Measurements from ENCODE around the gene SYT17. TPM values are rescaled to one million over a fixed set of nuclear protein-coding genes. Genes with fewer than 3 reads are reported as not detected.
A peak's percentile ranks its signal among the peaks of the same experiment; 100 is the strongest.

Gene SYT17
- total RNA-seq, 1 experiment from 2014 or later = not detected

DNA sequence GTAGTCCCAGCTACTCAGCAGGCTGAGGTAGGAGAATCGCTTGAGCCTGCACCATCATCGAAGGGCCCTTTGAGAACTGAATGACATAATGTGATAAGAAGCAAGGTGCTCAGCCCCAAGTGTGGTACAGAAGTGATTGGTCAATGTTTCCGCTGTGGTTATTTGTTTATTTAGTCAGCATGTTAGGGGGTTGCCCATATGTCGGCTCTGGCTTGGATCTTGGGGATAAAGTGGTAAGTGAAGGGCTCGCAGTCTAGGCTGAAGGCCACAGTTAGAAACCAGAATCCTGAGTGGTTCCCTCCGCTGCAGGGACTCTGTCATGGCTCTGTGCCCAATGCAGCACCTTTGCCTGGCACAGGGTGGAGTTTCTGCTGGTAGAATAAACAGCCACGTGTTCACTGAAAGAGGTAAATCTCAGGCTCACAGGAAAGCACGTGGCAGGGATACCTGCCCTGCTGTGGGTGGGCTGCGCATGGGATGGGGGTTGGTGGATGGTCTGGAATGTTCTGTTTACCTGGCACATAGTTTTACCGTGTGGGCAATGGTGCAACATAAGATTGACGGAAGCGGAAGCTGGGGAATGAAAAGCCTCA, 35.4 kb downstream of the SYT17 start:
- Histone ChIP-seq H4K20me1 (ENCODE audit: insufficient read depth, low read depth, low read length) (no peaks in the 10 kb centered on the region), H2AFZ (ENCODE audit: low read length) (no peak overlapping the region), H3K4me1 (ENCODE audit: low read length) (no peaks in the 10 kb centered on the region), H3K27me3 (ENCODE audit: low read length) (no peaks in the 10 kb centered on the region), H3K9me3 (ENCODE audit: low read length) (no peaks in the 10 kb centered on the region), H3K4me2 (ENCODE audit: low read depth, low read length, poor library complexity, severe bottlenecking) (no peak overlapping the region), H3K79me2 (ENCODE audit: low read length) (no peaks in the 10 kb centered on the region), H3K27ac (ENCODE audit: low read length) (no peak overlapping the region), H3K9me2 (replicated peaks; ENCODE audit: insufficient read depth, low read length) (no peaks in the 10 kb centered on the region), H3K9ac (ENCODE audit: low read length) (no peak overlapping the region), H3K4me3 (ENCODE audit: low read length) (no peak overlapping the region), H3K36me3 (ENCODE audit: insufficient read depth, low read length) (no peaks in the 10 kb centered on the region)
- no peak for DNase-seq

DNA sequence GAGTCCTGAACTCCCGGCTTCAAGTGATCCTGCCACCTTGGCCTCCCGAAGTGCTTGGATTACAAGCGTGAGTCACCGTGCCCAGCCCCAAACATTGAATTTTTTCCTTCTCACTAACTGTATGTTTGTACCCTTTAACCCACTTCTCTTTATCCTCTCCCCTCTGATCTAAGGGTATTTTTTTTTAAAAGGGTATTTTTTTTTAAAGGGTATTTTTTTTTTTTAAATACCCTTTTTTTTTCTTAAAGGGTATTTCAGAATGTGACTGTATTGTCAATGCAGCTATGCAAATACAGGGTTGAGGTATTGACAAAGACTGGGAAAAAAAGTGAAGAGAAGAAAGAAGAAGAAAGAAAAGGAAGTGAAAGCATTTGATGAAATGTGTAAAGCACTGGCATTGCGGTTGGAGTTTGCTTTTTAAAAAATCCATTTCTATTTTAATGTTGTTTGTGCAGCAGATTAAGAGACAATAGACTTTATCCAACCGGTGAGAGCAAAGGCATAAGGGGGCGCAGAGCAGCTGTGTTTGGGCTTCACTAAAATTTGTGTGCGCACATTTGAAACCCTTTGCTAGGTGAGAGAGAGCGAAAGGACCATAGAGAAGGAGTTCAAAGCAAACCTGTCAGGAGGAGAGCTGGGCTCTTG, 42.4 kb downstream of the SYT17 start:
- peak; percentile 44 for DNase-seq
- H3K36me3 ChIP-seq (ENCODE audit: insufficient read depth, low read length) = no peaks in the 10 kb centered on the region
- H3K4me1 ChIP-seq (ENCODE audit: low read length) = peaks cover 10% of the 10 kb centered on the region
- no peak overlapping the region for H3K27ac ChIP-seq (ENCODE audit: low read length)
- no peak overlapping the region for H3K4me2 ChIP-seq (ENCODE audit: low read depth, low read length, poor library complexity, severe bottlenecking)
- H2AFZ ChIP-seq (ENCODE audit: low read length) = no peak overlapping the region
- H4K20me1 ChIP-seq (ENCODE audit: insufficient read depth, low read depth, low read length) = no peaks in the 10 kb centered on the region
- H3K9me3 ChIP-seq (ENCODE audit: low read length) = no peaks in the 10 kb centered on the region
- H3K9ac ChIP-seq (ENCODE audit: low read length) = no peak overlapping the region
- H3K9me2 ChIP-seq (replicated peaks; ENCODE audit: insufficient read depth, low read length) = no peaks in the 10 kb centered on the region
- H3K4me3 ChIP-seq (ENCODE audit: low read length) = no peak overlapping the region
- H3K79me2 ChIP-seq (ENCODE audit: low read length) = no peaks in the 10 kb centered on the region
- no peaks in the 10 kb centered on the region for H3K27me3 ChIP-seq (ENCODE audit: low read length)

DNA sequence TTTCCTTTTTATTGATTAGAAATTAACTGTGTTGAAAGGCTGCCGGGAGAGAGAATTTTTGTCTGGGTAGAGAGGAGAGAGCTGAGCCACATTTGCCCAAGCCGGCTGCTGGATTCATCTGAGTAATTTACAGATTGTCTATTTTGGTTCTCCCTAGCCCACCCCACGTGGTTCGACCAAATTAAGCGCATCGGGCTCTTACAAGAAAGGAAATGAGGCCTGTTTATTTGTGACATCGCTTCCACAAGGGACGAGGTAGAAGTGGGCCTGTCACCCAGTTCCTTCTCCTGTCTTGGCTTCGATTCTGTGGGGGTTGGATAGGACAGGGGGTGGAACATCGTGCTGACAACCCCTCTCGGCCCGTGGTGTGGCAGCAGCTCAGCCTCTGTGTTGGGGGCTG, 42.9 kb downstream of the SYT17 start:
- H3K79me2 ChIP-seq (ENCODE audit: low read length) = no peaks in the 10 kb centered on the region
- no peak overlapping the region for H3K27ac ChIP-seq (ENCODE audit: low read length)
- no peak overlapping the region for H2AFZ ChIP-seq (ENCODE audit: low read length)
- H4K20me1 ChIP-seq (ENCODE audit: insufficient read depth, low read depth, low read length) = no peaks in the 10 kb centered on the region
- no peak overlapping the region for H3K4me2 ChIP-seq (ENCODE audit: low read depth, low read length, poor library complexity, severe bottlenecking)
- H3K27me3 ChIP-seq (ENCODE audit: low read length) = no peaks in the 10 kb centered on the region
- H3K9me3 ChIP-seq (ENCODE audit: low read length) = no peaks in the 10 kb centered on the region
- H3K4me3 ChIP-seq (ENCODE audit: low read length) = no peak overlapping the region
- peaks cover 10% of the 10 kb centered on the region for H3K4me1 ChIP-seq (ENCODE audit: low read length)
- H3K36me3 ChIP-seq (ENCODE audit: insufficient read depth, low read length) = no peaks in the 10 kb centered on the region
- H3K9me2 ChIP-seq (replicated peaks; ENCODE audit: insufficient read depth, low read length) = no peaks in the 10 kb centered on the region
- no peak overlapping the region for H3K9ac ChIP-seq (ENCODE audit: low read length)
- DNase-seq = no peak

DNA sequence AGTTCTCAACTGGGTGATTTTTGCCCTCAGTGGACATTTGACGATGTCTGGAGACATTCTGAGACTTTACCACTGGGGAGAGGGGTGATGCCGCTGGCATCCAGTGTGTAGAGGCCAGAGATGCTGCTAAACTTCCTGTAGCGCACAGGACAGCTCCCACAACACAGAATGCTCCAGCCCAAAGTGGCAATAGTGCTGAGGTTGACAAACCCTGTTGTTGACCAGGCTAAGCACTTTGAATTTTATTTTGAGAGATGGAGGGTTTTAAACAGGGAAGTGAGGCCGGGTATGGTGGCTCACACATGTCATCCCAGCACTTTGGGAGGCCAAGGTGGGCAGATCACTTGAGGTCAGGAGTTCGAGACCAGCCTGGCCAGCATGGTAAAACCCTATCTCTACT, 44.0 kb downstream of the SYT17 start:
- Histone ChIP-seq H3K27me3 (ENCODE audit: low read length) (no peaks in the 10 kb centered on the region), H4K20me1 (ENCODE audit: insufficient read depth, low read depth, low read length) (no peaks in the 10 kb centered on the region), H3K4me3 (ENCODE audit: low read length) (no peak overlapping the region), H3K27ac (ENCODE audit: low read length) (no peak overlapping the region), H3K36me3 (ENCODE audit: insufficient read depth, low read length) (no peaks in the 10 kb centered on the region), H3K9me3 (ENCODE audit: low read length) (no peaks in the 10 kb centered on the region), H3K79me2 (ENCODE audit: low read length) (no peaks in the 10 kb centered on the region), H3K4me2 (ENCODE audit: low read depth, low read length, poor library complexity, severe bottlenecking) (no peak overlapping the region), H3K9ac (ENCODE audit: low read length) (no peak overlapping the region), H2AFZ (ENCODE audit: low read length) (no peak overlapping the region), H3K4me1 (ENCODE audit: low read length) (peaks cover 10% of the 10 kb centered on the region), H3K9me2 (replicated peaks; ENCODE audit: insufficient read depth, low read length) (no peaks in the 10 kb centered on the region)
- no peak for DNase-seq

DNA sequence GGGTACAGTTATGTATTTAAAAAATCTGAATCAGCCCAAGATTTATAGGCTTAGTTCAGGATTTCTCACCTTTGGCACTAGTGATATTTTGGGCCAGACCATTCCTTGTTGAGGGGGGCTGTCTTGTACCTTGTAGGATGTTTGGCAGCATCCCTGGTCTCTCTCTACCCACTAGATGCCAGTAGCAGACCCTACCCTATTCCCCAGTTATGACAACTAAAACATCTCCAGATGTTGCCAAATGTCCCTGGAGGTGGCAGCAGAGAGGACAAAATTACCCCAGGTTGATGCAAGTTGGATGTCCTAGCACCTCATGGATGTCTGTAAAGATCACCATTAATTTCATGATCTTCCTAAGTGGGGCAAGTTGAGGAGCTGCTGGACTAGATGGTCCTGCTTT, 45.8 kb downstream of the SYT17 start:
- no peaks in the 10 kb centered on the region for H3K79me2 ChIP-seq (ENCODE audit: low read length)
- no peak overlapping the region for H3K4me2 ChIP-seq (ENCODE audit: low read depth, low read length, poor library complexity, severe bottlenecking)
- no peak overlapping the region for H3K4me3 ChIP-seq (ENCODE audit: low read length)
- H3K9me3 ChIP-seq (ENCODE audit: low read length) = no peaks in the 10 kb centered on the region
- peak; percentile 60 for DNase-seq
- peaks cover 10% of the 10 kb centered on the region for H3K4me1 ChIP-seq (ENCODE audit: low read length)
- no peak overlapping the region for H3K9ac ChIP-seq (ENCODE audit: low read length)
- H3K36me3 ChIP-seq (ENCODE audit: insufficient read depth, low read length) = no peaks in the 10 kb centered on the region
- H4K20me1 ChIP-seq (ENCODE audit: insufficient read depth, low read depth, low read length) = no peaks in the 10 kb centered on the region
- H2AFZ ChIP-seq (ENCODE audit: low read length) = no peak overlapping the region
- H3K27me3 ChIP-seq (ENCODE audit: low read length) = no peaks in the 10 kb centered on the region
- no peak overlapping the region for H3K27ac ChIP-seq (ENCODE audit: low read length)
- H3K9me2 ChIP-seq (replicated peaks; ENCODE audit: insufficient read depth, low read length) = no peaks in the 10 kb centered on the region

DNA sequence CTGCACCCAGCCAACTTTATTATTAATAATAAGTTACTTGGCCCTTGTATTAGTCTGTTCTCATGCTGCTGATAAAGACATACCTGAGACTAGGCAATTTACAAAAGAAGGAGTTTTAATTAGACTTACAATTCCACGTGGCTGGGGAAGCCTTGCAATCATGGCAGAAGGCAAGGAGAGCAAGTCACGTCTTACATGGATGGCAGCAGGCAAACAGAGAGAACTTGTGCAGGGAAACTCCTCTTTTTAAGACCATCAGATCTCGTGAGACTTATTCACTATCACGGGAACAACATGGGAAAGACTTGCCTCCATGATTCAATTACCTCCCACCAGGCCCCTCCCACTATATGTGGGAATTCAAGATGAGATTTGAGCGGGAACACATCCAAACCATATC, 47.7 kb downstream of the SYT17 start:
- no peaks in the 10 kb centered on the region for H3K36me3 ChIP-seq (ENCODE audit: insufficient read depth, low read length)
- H3K9me2 ChIP-seq (replicated peaks; ENCODE audit: insufficient read depth, low read length) = no peaks in the 10 kb centered on the region
- no peaks in the 10 kb centered on the region for H4K20me1 ChIP-seq (ENCODE audit: insufficient read depth, low read depth, low read length)
- no peak overlapping the region for H3K4me3 ChIP-seq (ENCODE audit: low read length)
- H3K9ac ChIP-seq (ENCODE audit: low read length) = no peak overlapping the region
- H3K27ac ChIP-seq (ENCODE audit: low read length) = no peak overlapping the region
- peaks cover 5% of the 10 kb centered on the region for H3K4me1 ChIP-seq (ENCODE audit: low read length)
- DNase-seq = no peak
- H3K9me3 ChIP-seq (ENCODE audit: low read length) = no peaks in the 10 kb centered on the region
- H3K4me2 ChIP-seq (ENCODE audit: low read depth, low read length, poor library complexity, severe bottlenecking) = no peak overlapping the region
- H3K27me3 ChIP-seq (ENCODE audit: low read length) = no peaks in the 10 kb centered on the region
- no peak overlapping the region for H2AFZ ChIP-seq (ENCODE audit: low read length)
- H3K79me2 ChIP-seq (ENCODE audit: low read length) = no peaks in the 10 kb centered on the region

DNA sequence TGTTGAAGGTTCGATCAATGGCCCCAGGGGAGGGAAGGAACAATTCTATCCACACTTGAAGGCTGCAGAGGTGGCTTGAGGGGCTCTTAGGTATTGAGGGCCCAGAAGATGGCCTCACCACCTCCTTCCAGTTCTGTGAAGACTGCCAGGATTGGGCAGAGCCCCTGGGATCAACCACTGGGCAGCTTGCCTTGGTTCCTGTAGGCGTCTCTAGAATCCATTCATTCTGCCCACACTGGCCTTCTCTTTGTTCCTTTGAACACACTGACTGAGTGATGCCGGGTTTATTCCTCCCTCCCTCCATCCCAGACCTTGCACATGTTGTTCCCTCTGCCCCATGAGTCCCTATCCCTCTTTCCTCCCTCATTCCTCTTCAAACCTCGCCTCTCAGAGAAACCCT, 50.5 kb downstream of the SYT17 start:
- no peaks in the 10 kb centered on the region for H3K36me3 ChIP-seq (ENCODE audit: insufficient read depth, low read length)
- H4K20me1 ChIP-seq (ENCODE audit: insufficient read depth, low read depth, low read length) = no peaks in the 10 kb centered on the region
- no peak overlapping the region for H3K27ac ChIP-seq (ENCODE audit: low read length)
- no peak overlapping the region for H2AFZ ChIP-seq (ENCODE audit: low read length)
- H3K9me2 ChIP-seq (replicated peaks; ENCODE audit: insufficient read depth, low read length) = no peaks in the 10 kb centered on the region
- H3K9ac ChIP-seq (ENCODE audit: low read length) = no peak overlapping the region
- H3K9me3 ChIP-seq (ENCODE audit: low read length) = no peaks in the 10 kb centered on the region
- H3K79me2 ChIP-seq (ENCODE audit: low read length) = no peaks in the 10 kb centered on the region
- no peaks in the 10 kb centered on the region for H3K27me3 ChIP-seq (ENCODE audit: low read length)
- H3K4me1 ChIP-seq (ENCODE audit: low read length) = no peaks in the 10 kb centered on the region
- no peak for DNase-seq
- H3K4me3 ChIP-seq (ENCODE audit: low read length) = no peak overlapping the region
- no peak overlapping the region for H3K4me2 ChIP-seq (ENCODE audit: low read depth, low read length, poor library complexity, severe bottlenecking)

DNA sequence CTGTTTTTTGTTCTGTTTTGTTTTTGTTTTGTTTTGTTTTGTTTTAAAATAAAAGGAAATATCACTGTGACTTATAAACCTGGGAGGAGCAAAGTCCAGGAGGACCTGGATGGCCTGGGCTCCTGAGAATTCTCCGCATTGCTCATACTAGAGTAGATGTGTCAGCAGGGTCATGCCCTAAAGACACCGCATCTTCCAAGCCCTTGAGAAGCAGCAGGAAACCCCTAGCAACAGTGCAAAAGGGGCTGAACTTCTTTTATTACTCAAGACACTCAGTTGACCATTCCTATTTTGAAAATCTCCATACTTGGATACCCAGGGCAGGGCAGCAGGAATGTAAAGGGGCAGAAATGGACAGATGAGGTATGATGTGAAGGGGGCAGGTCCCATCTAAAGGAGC, 51.8 kb downstream of the SYT17 start:
- no peak for DNase-seq
- H3K9ac ChIP-seq (ENCODE audit: low read length) = no peak overlapping the region

More for the DNA sequence above, 51.8 kb downstream of the SYT17 start:
- no peaks in the 10 kb centered on the region for H3K36me3 ChIP-seq (ENCODE audit: insufficient read depth, low read length)
- no peak overlapping the region for H3K27ac ChIP-seq (ENCODE audit: low read length)
- H3K79me2 ChIP-seq (ENCODE audit: low read length) = no peaks in the 10 kb centered on the region
- no peaks in the 10 kb centered on the region for H3K27me3 ChIP-seq (ENCODE audit: low read length)
- no peak overlapping the region for H3K4me3 ChIP-seq (ENCODE audit: low read length)
- H4K20me1 ChIP-seq (ENCODE audit: insufficient read depth, low read depth, low read length) = no peaks in the 10 kb centered on the region
- H3K9me2 ChIP-seq (replicated peaks; ENCODE audit: insufficient read depth, low read length) = no peaks in the 10 kb centered on the region
- H3K4me2 ChIP-seq (ENCODE audit: low read depth, low read length, poor library complexity, severe bottlenecking) = no peak overlapping the region
- no peak overlapping the region for H2AFZ ChIP-seq (ENCODE audit: low read length)
- H3K9me3 ChIP-seq (ENCODE audit: low read length) = no peaks in the 10 kb centered on the region
- no peaks in the 10 kb centered on the region for H3K4me1 ChIP-seq (ENCODE audit: low read length)
